ENCODE measurements around the gene TERB1.

The TERB1 gene

DNA sequence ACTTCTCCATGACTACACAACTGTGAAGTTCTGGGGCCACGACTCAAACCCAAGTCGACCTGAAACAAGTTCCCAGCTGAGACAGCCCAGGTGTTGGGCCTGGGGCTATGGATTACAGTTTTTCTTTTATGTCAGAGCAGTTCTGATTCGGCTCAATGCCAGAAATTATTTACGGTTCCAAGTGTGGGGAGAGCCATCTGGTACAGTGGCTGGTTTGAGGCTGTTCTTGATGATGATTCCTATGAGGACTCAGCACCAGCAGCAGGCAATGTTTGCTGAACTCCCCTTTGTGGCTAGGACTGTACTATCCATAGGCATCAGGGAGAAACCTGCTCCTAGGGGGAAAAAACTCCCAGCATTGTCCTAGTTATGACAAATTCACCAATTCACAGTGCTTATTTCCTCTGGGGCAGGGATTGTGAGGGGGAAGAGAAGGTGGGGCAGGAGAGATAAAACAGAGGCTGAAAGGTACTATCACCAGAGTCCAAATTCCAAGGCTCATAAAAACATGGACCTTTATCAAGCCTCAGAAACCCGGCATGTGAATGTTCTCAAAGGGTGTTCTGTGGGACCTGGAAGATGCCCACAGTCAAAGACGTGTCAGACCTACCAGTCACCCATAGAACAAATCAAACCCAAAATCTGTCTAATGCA is 86.6 kb downstream of the TERB1 start:
- DNase-seq (ENCODE audit: extremely low read depth, low read depth), result no peak
- TF ChIP-seq CTCF (IDR thresholded peaks at IDR 0.05; ENCODE audit: low read depth, low read length), result no peak

- no peak for TF ChIP-seq CTCF (IDR thresholded peaks at IDR 0.05; ENCODE audit: low read depth, low read length)
- DNase-seq (ENCODE audit: extremely low read depth, low read depth), result no peak
These were observed 87.3 kb downstream of the TERB1 start for GRCh38 chr16:66714062-66714461.

DNA sequence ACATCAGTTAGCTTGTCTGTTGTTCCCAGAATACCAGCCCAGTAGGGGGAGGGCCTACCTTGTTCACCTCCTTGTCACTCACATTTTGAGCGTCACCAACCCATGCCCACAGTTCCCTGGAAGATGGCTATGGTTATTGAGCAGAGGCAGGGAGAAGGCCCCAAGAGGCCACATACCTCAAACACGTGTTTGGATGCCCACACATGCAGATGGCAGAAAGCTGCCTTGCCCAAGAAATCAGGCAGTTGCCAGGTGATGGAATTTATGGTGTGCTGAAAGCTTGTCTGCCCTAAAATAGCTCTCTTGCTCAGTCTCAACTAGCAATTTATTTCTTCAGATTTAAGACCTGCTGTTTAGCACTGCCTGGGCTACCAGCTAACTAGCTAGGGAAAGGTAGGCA is 88.3 kb downstream of the TERB1 start:
- no peak for TF ChIP-seq CTCF (IDR thresholded peaks at IDR 0.05; ENCODE audit: low read depth, low read length)
- no peak for DNase-seq (ENCODE audit: extremely low read depth, low read depth)

DNA sequence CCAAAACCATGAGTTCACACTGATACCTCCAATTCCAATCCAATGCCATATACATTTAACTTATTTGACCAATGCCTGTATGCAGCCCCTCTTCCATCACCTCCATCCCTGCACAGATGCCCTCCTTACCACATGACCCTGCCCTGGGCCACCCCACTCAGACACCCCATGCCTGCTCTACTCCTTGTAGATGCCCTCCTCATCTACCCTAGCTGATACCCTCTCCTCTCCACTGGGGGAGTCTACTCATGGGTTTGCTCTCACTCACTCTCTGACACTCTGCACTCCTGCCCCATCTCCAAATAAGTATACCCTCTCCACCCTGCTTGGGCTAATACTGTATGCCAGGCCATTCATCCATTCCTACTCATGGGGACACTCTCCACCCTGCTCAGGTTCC is 88.9 kb downstream of the TERB1 start:
- DNase-seq (ENCODE audit: extremely low read depth, low read depth), result no peak
- no peak for TF ChIP-seq CTCF (IDR thresholded peaks at IDR 0.05; ENCODE audit: low read depth, low read length)

- no peak for DNase-seq (ENCODE audit: extremely low read depth, low read depth)
- TF ChIP-seq CTCF (IDR thresholded peaks at IDR 0.05; ENCODE audit: low read depth, low read length), result no peak
These were observed 89.8 kb downstream of the TERB1 start for GRCh38 chr16:66711581-66711980.

DNA sequence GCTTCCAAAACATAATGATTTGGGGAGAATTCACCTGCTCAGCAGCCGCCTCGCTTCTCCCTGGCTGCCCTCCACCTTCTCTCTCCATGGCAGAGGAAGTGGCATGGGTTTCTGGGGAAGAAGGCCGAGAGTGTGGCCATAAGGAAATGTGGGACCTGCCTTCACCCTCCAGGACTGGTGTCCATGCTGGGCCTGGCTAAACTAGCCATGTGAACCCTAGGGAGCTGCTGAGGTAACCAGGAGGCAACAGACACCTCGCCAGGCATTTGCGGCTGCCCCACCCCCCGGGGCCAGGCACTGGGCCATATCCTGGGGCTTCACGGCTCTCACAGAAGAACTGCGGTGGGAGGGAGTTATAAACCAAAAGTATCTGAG is 94.9 kb downstream of the TERB1 start:
- TF ChIP-seq CTCF (IDR thresholded peaks at IDR 0.05; ENCODE audit: low read depth, low read length), result no peak
- DNase-seq (ENCODE audit: extremely low read depth, low read depth), result no peak

GRCh38 chr16:66705790-66706505 is 95.4 kb downstream of the TERB1 start:
- no peak for DNase-seq (ENCODE audit: extremely low read depth, low read depth)
- no peak for TF ChIP-seq CTCF (IDR thresholded peaks at IDR 0.05; ENCODE audit: low read depth, low read length)

All from AG09319 (cell line).